Fibroblast of the conjunctiva (primary cell): ENCODE data around the gene ABHD17C.

Experiments
- DNase-seq: peaks from one replicate; pipeline ENCODE4 v3.0.0-alpha.2; 2010; ENCODE audit warnings: low read depth

The ABHD17C gene

DNA sequence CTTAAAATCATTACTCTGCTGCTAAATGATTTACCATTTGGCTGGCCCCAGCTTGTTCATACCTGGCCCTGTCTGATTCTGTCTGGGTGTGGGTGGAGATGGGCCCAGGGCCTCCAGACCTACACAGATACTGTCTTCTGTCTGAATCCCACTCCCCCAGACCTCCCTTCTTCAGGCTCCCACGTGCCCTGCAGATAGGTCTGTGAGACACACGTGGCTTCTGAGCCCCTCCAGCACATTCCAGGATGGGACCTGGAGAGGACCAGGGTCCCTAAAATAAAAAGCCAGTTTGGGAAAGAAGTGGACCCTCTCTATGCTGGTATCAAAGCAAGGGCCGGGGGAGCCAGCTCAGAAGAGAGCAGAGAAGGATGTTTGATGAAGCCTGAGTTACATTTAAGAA lies 69.4 kb downstream of the ABHD17C start:
- DNase-seq, result no peak

DNA sequence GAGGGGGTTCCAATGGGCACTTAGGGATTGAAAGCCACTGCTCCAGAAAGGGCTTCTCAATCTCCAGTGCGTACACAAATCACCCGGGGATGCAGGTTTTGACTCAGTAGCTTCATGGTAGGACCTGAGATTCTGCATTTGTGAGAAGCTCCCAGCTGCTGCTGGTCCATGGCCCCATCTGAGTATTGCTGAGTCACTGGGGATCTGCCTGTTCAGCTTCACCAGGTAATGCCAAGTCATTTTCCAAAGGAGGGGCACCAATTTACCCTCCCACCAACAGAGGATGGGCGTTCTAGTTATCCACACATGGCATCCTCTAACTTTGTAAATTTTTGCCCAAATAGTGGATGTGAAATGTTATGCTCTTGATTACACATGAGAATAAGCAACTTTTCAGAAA lies 71.2 kb downstream of the ABHD17C start:
- DNase-seq, result no peak

DNA sequence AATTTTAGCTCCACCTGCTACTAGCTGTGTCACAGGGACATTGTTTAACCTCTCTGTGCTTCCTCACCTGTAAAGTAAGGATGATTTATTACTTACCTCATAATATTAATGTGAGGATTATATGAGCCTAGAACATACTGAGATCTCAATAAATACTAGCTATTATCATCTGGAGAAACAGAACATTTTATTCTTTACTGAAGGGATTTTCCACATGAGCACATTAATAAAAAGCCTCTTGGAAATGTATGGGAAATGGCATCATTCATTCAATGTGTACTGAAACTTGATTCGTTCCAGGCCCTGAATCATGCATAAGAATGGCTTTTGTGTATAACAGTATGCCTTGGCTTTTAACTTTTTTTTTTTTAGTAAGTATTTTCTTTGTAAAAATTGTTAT lies 73.0 kb downstream of the ABHD17C start:
- no peak for DNase-seq

DNA sequence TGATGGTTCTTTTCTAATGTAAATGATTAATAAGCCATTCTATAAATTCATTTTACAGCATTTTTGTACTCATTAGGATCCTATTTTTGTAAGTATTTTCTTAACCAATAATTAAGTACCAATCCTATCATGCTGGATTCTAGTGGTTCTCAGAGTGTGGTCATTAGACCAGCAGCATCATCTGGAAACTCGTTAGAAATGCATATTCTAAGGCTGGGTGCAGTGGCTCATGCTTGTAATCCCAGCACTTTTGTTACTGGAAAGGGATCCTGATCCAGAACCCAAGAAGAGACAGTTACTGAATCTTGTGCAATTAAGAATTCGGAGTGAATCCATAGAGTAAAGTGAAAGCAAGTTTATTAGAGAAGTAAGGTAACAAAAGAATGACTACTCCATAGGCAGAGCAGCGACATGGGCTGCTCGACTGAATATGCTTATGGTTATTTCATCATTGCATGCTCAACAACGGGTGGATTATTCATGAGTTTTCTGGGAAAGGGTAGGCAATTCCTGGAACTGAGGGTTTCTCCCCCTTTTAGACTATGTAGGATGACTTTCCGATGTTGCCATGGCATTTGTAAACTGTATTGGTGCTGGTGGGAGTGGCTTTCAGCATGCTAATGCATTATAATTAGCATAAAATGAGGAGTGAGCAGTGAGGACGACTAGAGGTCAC lies 74.2 kb downstream of the ABHD17C start:
- no peak for DNase-seq

DNA sequence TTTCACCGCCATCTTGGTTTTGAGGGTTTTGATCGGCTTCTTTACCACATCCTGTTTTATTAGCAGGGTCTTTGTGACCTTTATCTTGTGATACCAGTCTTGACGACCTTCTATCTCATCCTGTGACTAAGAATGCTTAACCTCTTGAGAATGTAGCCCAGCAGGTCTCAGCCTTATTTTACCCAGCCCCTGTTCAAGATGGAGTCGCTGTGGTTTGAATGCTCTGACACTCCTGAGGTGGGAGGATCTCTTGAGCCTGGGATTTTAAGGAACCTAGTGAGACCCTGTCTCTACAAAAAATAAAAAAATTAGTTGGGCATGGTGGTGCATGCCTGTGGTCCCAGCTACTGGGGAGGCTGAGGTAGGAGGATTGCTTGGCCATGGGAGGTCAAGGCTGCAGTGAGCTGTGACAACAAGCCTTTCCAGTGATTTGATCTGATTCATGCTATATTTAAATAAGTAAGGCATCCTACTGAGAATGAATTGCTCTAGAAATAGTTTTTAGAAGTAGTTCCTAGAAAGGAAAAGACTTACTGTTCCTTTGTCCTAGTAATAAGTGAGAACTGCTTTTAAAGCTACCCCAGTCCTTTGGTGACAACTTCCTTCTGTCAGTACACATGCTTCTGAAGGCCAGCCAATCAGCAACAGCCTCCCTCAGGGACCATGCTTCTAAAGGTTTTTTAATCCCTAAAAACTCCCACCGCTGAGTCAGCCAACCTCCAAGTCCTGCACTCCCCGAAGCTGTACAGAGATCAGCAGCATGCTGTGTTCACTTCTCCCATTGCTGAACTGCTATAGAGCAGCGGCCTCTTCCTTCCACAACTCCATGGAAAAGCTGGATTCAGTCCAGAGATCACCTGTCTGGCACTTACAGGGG lies 75.0 kb downstream of the ABHD17C start:
- DNase-seq, result no peak

DNA sequence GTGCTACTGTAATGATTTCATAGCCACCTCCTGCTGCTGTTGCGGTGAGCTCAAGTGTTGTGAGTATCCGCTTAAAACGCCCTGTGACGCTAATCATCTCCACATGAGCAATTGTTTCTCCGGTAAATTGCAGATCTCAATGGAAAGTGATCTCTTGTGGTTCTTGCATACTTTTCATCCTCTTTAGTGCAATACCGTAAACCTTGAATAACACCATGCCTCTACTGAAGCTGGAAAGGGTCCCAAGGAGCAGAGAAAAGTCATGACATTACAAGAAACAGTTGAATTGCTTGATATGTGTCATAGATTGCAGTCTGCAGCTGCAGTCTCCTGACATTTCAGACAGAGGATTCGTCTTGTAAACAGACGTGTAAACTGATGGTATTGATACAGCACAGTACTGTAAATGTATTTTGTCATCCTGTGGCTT lies 78.0 kb downstream of the ABHD17C start:
- DNase-seq, result peak; percentile 53

DNA sequence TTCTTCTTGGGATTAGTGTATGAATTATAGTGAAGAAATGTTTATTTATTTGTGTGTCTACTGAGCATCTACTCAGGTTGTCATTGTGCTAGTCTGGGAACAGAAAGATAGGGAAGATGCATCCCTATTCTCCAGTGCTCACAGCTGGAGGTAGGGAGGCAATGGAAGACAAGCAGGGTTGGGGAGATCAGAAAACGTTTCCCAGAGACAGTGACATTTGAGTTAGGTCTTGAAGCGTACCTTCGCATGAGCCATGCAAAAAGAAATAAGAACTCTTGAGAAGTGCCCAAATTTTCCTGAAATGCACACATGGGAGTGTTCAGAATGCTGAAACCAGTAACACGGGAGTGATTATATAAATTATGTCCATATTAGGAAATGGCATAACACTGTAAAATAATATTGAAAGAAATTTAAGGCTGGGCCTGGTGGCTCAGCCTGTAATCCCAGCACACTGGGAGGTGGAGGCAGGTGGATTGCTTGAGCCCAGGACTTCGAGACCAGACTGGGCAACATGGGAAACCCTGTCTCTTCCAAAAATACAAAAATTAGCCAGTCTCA lies 78.8 kb downstream of the ABHD17C start:
- no peak for DNase-seq

DNA sequence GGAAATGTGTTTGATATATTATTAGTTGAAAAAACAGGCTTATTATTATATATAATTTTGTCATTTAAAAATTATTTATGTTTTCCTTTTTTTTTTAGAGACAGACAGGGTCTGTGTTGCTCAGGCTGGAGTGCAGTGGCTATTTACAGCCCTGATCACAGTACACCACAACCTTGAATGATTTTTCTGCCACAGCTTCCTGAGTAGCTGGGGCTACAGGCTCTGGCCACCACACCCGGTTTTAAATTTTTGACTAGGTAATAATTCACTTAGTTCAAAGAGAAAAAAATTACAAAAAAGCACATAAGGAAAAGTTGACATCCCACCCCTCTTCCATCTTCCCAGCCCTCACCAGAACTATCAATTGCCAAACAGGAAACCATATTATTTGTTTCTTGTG lies 79.4 kb downstream of the ABHD17C start:
- DNase-seq, result no peak

DNA sequence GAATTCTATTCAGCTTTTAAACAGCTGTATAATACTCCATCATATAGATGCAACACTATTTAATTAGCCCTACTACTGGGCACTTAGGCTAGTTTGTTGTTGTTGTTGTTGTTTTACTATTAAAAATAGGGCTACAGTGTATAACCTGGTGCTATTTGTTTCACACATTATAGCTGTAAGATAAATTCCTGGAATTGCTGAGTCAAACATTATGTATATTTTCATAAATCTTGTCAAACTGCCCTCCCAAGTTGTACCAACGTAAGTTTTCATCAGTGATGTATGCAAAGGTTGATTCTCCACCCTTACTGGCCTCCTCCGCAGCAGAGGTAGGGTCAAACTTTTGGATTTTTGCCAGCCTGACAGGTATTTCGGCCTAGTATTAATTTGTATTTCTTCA lies 80.2 kb downstream of the ABHD17C start:
- no peak for DNase-seq

DNA sequence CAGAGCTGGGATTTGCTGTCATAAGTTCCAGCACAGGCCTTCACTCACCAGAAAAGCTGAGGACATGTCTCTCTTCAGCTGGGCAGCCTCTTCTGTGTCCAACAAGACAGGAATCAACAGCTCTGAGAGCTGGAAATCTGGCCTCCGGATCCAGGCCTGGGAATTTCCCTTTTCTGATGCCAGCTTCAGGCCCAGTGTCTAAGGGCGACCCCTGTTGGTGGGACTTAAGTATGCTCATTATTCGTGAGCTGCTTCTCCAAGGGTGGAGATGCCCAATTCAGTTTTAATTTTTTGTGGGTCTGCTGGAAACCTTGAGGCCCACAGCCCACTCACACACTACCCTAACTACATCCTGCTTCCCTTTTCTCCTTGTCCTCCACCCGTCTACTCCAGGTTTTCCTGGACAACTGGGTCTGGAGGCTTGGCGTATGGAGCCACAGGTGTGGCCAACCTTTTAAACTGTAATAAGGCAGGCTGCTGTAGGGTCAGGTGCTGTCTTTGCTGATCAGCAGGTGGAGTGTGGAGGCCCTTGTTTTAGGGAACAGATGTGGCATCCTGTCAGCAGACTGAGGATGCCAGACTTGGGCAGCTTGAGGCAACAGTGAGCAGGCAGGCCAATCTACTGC lies 81.4 kb downstream of the ABHD17C start:
- DNase-seq, result peak; percentile 59

DNA sequence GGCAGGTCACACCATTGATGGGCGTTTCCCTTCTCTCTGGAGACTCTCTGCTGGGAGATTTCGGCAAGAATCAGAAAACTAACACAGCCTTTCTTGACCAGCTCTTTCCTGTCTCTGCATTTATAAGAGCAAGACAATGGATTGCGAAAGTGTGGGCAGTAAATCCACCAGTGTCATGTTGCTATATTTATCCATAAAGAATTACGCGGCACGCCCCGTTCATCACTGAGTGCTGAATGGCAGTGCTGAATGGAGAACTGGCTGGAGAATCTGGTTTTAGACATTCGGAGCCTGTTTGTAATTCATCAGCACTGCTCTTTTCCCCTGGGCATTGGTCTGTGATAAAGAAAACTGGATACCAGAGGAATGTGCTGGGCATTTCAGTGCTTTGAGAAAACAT lies 82.0 kb downstream of the ABHD17C start:
- DNase-seq, result peak; percentile 80

DNA sequence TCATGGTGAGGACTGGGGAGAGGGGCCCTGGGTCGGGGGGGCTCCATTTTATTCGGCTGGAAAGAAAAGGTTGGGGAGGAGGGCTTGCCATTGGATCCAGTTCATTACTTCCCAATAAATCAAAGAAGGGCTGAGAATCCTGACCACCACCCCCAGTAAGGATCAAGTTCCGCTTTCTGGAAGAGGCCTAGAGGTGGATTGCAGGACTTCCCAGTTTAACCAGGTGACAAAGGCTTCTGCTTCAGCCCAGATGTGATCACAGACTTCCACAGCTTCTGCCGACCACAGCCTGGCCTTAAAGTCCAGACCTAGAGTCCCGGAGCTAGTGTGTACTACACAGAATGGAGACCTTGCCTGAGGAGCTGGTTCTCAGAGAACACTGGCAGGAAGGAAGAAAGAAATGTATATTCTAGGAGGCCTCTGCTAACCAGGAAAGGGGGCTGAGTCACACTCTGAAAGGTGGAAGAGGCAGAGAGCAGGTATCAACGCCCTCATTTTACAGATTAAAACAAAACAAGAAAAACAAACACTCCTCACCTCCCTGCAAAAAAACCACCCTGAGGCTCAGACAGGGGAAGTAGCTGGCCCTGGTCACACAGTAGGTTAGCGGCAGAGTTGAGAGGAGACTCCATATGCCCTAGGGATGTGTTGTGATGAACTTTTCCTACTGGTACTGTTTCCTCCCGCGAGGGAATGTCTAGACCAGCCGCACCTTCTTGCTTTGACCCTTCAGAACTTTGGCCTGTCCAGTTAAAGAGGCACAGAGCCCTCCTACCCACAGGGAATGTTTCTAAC lies 82.9 kb downstream of the ABHD17C start:
- no peak for DNase-seq

DNA sequence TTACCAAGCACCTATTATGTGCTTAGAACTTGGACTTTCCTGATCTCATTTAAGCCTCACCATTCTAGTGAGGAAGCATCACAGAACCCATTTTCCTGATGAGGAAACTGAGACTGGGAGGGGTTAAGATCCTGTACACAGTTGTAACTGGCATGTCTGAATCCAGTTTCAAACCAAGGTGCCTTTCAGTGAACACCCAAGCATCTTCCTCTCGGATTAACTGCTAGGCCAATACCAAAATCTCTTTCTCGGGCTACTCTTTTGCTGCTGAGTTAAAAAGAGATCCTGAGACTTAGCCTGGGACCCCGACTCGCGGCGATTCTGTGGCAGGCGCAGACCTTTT lies 83.5 kb downstream of the ABHD17C start:
- DNase-seq, result no peak

DNA sequence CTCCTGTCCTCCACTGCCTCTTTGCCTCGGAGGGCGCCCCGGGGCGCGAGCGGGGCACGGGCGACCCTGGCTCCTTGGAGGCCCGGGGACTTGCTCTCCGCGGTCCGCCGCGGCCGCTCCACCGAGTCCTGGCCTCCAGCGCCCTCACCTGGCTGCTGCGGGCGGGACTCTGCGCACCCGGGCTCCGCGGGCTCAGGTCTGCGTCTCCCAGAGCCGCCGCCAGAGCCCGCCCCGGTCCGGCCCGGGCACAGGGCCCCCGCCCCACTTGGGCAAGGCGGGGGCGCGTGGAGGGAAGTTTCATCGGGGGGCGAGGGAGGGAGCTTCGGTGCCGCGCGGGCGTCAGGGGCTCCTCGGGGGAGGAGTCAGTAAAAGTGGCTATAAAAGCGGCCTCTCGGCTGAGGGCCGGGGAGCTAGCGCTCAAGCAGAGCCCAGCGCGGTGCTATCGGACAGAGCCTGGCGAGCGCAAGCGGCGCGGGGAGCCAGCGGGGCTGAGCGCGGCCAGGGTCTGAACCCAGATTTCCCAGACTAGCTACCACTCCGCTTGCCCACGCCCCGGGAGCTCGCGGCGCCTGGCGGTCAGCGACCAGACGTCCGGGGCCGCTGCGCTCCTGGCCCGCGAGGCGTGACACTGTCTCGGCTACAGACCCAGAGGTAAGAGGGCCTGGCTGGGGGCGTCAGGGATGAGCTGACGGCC lies 84.0 kb downstream of the ABHD17C start, which contains the start of gene CEMIP:
Gene CEMIP (plus strand): TSS at position 407 of the 694 bp plus-strand sequence. CDS start 94,510 bp downstream, outside the sequence.
- peak; percentile 41 for DNase-seq

DNA sequence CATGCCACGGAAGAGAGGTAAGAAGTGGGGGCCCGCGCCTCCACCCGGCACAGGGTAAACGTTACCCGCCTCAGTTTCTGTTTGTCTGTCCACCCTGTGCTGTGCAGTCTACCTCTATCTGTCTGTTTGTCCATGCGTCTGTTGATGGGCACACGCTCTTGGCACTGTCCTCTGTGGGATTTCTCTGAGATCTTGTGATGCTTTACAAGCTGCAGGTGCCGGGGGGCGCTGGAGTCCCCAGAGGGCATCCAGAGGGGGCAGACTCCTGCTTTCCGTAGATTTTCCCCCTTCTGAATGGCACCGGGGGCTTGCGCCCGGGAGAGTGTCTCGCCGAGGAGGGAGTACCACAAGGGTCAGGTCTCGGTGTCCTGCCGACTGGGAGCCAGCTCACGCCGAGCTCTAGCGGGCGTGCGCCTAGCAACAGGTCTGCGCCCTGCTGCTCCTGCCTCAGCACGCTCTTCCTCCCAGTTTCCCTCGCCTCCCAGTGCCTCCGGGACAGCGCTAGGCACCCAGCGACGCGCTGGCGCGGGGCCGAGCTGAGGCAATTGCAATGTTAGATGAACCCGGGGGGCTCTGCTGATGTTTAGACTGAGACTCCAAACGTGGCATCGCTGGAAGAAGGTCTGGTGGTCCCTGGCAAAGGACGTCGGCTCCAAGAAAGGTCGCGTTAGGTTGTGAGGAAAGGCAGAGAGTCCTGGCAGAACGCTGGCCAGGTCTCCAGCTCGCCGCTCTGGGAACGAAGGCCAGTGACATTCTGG lies 84.7 kb downstream of the ABHD17C start:
- DNase-seq, result no peak

DNA sequence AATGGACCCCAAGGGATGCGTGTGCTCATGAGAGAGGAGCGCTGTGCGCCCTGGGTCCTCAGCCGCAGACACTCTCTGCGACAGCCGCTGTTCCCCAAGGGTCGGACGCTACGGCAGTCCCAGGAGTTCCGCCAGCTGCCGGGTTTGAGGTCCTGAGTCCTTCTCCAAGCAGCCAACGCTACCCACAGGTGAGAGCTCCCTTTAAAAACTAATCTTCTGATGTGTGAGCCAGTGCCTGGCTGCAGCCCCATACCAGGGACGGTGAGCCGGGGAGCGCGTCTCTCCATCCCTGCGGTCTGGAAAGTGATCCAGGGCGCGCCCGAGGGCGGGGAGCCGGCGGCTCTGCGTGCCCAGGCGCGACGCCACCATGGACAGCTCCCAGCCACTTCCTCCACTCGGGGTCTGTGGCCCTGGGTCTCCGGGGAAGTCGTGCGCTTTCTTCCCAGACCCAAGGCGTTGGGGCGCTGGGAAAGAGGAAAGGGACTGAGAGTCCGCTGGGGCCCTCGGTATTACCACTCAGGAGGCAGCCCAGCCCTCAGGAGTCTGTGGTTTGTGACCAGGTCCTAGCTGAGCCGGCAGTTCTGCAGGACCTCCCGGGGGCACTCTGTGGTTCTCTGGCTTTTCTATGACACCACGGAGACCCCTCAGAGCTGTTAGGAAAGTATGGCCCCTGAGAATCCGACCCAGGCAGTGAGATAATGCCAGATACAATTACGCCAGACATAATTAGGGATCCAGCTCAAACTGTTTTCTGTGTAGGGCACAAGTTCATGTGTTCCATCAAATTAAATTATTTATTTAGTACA lies 85.5 kb downstream of the ABHD17C start:
- no peak for DNase-seq

DNA sequence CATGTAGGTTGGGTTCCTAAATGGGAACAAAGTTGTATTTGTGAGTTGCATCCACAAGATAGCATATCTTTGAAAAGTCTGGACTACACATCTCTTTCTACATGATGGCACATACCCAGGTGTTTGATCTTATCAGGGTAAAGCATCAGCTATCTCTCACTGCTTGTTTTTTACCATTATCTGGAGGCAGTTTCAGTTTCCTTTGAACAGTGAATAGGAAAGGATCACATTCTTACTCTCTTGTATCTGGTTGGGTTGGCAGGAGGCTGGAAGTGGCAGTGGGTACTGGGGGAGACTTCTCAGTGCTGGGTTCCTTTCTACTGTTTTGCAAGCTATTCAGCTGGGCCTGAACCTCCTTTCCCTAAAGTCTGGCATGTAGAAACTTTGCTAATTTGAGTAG lies 88.2 kb downstream of the ABHD17C start:
- DNase-seq, result no peak

DNA sequence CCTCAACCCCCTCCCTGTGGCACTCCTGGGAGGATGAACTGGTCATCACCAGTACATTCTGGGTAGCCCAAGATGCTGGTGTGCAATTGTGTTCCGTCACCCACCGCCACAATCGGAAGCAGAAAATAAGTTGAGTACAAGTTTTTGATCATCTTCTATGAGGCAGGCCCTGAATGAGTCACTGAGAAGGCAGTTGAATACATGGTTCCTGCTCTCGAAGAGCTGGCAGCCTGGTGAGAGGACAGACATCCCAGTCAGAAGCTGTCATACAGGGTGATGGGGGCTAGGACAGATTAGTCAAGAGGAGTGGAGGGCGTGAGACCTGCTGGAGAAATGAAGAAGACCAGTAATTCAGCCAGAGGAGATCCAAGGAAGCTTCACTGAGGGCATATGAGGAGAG lies 90.2 kb downstream of the ABHD17C start:
- no peak for DNase-seq

DNA sequence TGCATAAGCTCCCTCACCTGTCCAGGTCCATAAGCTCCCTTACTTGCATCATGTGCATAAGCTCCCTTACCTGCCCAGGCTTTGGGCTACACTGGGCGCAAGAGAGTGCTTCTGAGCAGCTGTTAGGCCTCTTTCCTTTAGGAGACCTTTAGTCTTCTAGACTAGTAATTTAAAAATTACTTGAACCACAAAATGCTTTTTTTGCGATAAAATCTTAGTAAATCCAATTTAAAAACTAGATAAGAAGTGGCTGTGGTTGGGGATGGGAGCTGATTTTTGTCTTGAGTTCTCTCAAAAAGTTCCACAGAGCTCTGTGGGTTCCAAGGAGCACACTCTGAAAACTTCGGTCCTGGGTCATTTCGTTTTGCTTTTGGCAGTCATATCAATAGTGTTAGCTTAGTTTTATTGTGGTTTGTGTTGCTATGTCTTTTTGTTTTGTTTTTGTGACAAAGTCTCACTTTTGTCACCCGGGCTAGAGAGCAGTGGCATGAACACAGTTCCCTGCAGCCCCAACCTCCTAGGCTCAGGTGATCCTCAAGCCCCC lies 90.8 kb downstream of the ABHD17C start:
- no peak for DNase-seq
